GM10248 (cell line): ENCODE results near the gene LRBA.

Experiments used
- CTCF ChIA-PET: fragments of 300-600 bp; sonication (Branson Sonifier 250); formaldehyde crosslinking; extraction: SDS; loops from one replicate; lab custom pipeline; 2021; ENCODE audit warnings: antibody characterized with exemption; lab: Yijun Ruan, JAX
- POLR2A ChIA-PET: fragments of 350-650 bp; sonication (Branson Sonifier 250); formaldehyde crosslinking; extraction: SDS; loops from one replicate; lab custom pipeline; 2020; ENCODE audit warnings: antibody characterized with exemption; lab: Yijun Ruan, JAX
- DNase-seq: peaks from one replicate; pipeline ENCODE4 v3.0.0; 2012; ENCODE audit errors: extremely low spot score
- CTCF ChIP-seq: IDR thresholded peaks from 2 replicates; pipeline ENCODE4 v1.5.1; 2012; ENCODE audit warnings: mild to moderate bottlenecking, low read depth; ENCODE audit errors: extremely low read depth, missing control alignments, control extremely low read depth

The LRBA gene

GRCh38 chr4:150357829-150358228 is 657.3 kb downstream of the LRBA start:
- CTCF ChIA-PET: interaction anchor here (1.1 kb wide), 1 partner anchor 509 kb away, joined by 5 read pairs; no protein-coding TSS in a partner anchor
- no peak for DNase-seq
- no peak for TF ChIP-seq CTCF
- POLR2A ChIA-PET: no interaction called here

GRCh38 chr4:150355858-150356455 is 659.1 kb downstream of the LRBA start:
- CTCF ChIA-PET: no interaction called here
- no peak for DNase-seq
- no peak for TF ChIP-seq CTCF
- POLR2A ChIA-PET: no interaction called here

- no peak for TF ChIP-seq CTCF
- DNase-seq: no peak
- ChIA-PET CTCF (no interaction called here), POLR2A (no interaction called here)
Measured at GRCh38 chr4:150355418-150355817, 659.7 kb downstream of the LRBA start.

GRCh38 chr4:150354214-150354796 is 660.8 kb downstream of the LRBA start:
- ChIA-PET POLR2A (no interaction called here), CTCF (interaction anchor here (1.0 kb wide), 1 partner anchor 12 kb away, joined by 3 read pairs; no protein-coding TSS in a partner anchor)
- no peak for DNase-seq
- no peak for TF ChIP-seq CTCF

GRCh38 chr4:150348079-150348478 is 667.0 kb downstream of the LRBA start:
- DNase-seq: no peak
- no peak for TF ChIP-seq CTCF
- CTCF ChIA-PET: no interaction called here
- POLR2A ChIA-PET: no interaction called here

GRCh38 chr4:150345207-150345744 is 669.8 kb downstream of the LRBA start:
- DNase-seq: no peak
- CTCF ChIA-PET: no interaction called here
- no peak for TF ChIP-seq CTCF
- POLR2A ChIA-PET: no interaction called here
